ENCODE results near the gene ZNF3.
A peak's percentile ranks its signal among the peaks of the same experiment; 100 is the strongest.
"Not testable (repeated sequence)": the region's sequence is repeated elsewhere in the genome, so short reads cannot be mapped to it uniquely, and the experiment has no call there.

ZNF3 gene

DNA sequence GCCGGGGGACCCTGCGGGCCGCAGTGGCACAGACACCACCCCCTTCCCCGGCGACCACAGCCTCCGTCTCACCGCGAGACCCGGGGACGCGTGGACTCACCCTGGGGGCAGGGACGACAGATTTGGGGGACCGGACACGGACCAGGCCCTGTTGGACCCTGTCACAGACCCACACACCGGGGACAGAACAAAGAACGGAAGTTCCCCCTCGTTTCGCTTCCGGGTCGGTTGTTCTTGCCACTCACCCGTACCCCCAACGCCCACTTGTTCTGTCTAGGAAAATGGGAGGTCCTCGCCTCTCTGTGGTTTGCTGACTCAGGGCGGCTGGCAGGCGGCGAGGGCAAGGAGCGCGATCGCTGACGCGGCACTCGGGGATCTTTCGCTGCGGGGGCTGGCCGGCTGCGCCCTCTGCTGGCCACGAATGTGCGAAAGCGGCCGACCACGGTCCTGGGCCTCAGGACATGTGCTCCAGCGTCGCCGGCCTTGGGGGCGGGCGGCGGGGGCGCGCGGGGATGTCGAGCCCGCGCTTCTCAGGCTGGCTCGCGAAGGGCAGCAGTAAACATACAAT is at the start of gene ZNF3:
Gene ZNF3, minus strand, starts transcription at position 189 of the 568 bp plus-strand sequence. CDS start 4,366 bp downstream, outside the sequence.
- DNase-seq = peak; percentile 98

DNA sequence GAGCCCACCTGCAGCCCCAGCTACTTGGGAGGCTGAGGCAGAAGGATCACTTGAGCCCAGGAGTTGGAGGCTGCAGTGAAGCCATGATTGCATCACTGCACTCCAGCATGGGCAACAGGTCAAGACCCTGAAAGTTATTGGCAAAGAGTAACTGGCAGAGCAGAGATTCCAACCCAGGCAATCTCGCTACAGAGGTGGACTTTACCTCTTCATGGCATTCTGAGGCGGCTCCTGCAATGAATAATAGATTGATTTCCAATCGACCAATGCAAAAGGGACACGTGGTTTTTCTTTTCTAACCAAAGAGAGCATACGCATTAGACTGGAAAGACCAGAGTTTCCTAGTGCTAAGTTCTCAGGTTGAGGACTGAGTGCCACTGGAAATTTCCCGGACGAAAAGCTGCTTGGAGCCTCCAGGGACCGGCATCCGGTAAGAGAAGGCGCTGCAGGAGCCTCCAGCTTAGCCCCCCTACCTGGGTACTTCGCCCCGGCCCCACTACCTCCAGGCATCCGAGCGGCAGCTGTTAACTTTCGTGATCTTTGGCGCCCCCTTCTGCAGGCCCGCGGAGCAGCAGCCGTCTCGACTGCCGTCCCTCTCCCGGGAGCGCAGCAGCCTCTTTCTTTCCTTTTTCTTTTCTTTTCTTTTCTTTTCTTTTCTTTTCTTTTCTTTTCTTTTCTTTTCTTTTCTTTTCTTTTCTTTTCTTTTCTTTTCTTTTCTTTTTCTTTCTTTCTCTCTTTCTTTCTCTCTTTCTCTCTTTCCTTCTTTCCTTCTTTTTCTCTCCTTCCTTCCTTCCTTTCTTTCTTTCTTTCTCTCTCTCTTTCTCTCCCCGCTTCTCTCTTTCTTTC is 49.3 kb upstream of the ZNF3 start:
- DNase-seq = peak; percentile 79

DNA sequence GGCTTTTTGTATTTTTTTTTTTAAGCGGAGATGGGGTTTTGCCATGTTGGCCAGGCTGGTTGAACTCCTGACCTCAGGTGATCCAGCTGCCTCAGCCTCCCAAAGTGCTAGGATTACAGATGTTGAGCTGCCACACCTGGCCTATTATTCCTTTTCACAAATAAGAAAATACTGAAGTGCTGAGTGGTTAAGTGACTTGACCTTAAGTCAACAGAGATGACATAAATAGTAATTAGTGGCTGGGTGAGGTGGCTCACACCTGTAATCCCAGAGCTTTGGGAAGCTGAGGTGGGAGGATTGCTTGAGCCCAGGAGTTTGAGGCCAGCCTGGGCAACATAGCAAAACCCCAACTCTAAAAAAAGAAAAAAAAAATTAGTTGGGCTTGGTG is 48.7 kb upstream of the ZNF3 start:
- DNase-seq = not testable (repeated sequence)

DNA sequence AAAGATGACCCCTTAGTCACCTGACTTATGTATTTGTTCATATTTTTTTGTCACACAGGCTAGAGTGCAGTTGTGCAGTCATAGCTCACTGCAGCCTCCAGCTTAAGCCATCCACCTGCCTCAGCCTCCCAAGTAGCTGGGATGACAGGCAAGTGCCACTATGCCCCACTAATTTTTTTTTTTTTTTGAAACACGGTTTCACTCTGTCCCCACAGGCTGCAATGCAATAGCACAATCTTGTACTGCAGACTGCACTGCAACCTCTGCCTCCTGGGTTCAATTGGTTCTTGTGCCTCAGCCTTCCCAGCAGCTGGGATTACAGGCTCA is 47.1 kb upstream of the ZNF3 start:
- no peak for DNase-seq

DNA sequence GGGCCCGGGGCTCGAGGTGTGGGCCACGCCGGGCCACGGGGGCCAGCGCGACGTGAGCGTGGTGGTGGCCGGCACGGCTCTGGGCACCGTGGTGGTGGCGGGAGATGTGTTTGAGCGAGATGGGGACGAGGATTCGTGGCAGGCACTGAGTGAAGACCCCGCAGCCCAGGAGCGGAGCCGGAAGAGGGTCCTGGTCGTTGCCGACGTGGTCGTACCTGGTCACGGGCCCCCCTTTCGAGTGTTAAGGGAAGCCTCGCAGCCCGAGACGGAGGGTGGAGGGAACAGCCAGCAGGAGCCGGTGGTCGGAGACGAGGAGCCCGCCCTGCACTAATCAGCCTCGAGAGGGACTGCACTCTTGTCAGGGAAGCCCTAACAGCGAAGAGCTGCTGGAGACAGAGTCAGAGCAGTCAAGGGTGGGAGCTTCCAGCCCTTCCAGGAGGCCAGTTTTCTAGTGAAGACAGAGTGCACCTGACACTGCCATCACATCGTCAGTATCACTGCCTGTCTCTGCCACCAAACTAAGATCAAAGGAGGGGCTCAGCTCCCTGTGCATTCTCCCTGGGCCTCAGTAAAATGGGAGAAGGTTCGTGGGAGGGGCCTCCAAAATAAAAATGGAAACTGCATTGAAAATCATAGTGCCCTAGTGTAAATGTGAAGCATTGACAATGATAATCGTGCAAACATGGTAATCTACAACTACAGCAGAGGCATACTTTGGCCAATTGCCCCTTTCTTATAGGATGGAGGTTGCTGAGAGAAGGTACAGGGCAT is 46.5 kb upstream of the ZNF3 start:
- no peak for DNase-seq

DNA sequence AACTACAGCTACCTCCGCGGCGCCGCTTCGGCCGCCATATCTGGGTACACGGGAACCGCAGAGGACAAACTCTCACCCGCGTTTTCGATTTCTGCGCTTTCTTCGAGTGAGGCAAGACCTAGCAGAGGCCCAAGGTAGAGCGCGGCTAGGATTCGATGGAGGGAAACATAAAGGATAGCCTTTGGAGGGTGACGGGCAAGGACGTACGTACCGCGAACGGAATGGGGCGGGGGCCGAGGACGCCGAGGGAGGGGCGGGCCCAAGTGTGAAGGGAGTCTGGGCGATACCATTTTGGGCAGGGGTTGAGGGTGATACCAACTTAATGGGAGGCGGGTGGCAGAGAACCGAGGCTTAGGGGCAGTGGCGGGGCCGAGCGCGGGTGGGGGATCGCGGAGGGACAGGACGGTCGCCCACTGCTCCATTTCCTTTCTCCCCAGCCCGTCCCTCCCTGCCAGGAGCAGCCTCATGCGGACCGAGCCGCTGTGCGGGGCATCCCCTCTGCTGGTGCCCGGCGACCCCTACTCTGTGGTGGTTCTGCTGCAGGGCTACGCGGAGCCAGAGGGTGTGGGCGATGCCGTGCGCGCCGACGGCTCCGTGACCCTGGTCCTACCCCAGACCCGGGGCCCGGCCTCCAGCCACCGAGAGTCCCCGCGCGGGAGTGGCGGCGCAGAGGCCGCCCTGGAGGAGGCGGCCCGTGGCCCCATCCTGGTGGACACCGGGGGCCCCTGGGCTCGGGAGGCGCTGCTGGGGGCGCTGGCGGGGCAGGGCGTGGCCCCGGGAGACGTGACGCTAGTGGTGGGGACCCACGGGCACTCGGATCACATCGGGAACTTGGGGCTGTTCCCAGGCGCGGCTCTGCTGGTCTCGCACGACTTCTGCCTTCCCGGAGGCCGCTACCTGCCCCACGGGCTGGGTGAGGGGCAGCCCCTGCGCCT is 45.7 kb upstream of the ZNF3 start, which contains the start of gene MBLAC1:
Gene MBLAC1, plus strand, starts transcription at position 37 of the 935 bp plus-strand sequence. Its CDS starts 429 bp downstream, at position 466.
- DNase-seq = peak; percentile 85

DNA sequence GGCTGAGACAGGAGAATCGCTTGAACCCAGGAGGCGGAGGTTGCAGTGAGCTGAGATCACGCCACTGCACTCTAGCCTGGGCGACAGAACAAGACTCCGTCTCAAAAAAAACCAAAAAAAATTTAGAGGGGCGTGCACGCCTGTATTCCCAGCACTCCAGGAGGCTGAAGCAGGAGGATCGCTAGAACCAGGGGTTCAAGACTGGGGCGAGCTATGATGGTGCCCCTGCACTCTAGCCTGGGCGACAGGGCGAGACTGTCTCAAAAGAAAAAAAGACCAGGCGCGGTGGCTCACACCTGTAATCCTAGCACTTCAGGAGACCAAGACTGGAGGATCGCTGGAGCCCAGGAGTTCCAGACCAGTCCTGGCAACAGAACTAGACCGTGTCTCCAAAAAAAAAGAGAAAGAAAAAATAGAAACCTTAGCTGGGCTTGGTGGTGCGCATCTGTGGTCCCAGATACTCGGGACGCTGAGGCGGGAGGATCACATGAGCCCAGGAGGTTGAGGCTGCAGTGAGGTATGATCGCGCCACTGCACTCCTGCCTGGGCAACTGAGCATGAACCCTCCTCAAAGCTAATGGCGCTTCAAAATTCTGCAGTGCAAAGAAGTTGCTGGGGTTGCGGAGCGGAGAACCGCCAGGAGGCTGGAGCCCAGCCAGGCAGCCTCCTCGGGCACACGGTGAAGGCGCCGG is 44.9 kb upstream of the ZNF3 start:
- no peak for DNase-seq

DNA sequence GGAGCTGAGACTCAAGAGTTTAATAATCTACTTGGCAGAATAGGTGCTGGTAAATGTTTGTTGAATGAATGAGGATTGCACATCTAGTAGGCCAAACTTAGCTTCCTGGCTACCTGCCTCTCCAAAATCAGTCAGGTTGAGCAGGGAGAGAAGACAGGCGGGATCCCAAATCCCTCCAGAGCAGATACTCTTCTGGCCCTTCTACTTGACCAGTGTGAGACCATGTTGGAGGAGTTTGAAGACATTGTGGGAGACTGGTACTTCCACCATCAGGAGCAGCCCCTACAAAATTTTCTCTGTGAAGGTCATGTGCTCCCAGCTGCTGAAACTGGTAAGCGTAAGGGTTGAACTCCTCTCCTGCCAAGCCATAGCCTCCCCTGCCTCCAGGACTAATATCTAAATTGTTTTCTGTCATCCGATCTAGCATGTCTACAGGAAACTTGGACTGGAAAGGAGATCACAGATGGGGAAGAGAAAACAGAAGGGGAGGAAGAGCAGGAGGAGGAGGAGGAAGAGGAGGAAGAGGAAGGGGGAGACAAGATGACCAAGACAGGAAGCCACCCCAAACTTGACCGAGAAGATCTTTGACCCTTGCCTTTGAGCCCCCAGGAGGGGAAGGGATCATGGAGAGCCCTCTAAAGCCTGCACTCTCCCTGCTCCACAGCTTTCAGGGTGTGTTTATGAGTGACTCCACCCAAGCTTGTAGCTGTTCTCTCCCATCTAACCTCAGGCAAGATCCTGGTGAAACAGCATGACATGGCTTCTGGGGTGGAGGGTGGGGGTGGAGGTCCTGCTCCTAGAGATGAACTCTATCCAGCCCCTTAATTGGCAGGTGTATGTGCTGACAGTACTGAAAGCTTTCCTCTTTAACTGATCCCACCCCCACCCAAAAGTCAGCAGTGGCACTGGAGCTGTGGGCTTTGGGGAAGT is 43.0 kb upstream of the ZNF3 start:
- no peak for DNase-seq

DNA sequence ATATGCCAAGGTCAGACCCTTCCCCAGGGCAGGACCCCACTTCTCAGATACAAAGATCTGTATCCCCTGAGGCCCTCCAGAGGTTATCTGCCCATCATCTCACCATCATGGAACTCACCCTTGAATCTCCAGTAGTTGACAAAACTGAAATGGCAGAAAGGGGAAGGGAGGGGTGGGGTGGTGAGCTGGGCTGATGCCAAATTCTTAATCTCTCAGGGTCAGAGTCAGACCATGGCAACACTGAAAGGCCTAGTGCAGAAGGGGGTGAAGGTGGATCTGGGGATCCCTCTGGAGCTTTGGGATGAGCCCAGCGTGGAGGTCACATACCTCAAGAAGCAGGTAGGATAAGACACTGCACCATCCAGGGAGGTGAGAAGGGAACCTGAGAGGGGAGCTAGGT is 41.0 kb upstream of the ZNF3 start:
- DNase-seq = no peak

DNA sequence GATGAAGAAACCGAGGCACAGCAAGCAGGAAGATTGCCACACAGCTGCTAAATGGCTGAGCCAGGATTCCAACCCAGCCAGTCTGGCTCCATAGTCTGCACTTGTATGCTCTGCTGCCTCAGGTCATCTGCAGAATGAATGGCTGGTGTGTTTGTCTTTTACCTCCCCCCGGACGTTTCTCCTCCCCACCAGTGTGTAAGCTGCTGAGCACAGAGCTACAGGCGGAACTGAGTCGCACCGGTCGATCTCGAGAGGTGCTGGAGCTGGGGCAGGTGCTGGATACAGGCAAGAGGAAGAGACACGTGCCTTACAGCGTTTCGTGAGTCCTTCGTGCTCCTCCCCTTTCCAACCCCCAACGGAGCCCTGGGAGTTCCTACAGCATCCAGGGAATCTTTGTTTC is 40.5 kb upstream of the ZNF3 start:
- no peak for DNase-seq

DNA sequence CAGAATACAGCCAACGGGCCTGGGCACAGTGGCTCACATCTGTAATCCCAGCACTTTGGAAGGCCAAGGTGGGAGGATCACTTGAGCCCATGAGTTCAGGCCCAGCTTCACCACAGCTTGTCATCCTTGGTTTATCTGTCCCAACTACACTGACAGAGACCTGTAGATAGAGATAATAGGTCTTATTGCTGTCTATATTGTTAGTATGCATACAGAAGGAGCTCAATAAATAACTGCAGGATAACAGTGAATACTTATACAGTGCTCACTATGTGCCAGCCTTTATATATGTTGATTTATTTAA is 39.2 kb upstream of the ZNF3 start:
- no peak for DNase-seq

DNA sequence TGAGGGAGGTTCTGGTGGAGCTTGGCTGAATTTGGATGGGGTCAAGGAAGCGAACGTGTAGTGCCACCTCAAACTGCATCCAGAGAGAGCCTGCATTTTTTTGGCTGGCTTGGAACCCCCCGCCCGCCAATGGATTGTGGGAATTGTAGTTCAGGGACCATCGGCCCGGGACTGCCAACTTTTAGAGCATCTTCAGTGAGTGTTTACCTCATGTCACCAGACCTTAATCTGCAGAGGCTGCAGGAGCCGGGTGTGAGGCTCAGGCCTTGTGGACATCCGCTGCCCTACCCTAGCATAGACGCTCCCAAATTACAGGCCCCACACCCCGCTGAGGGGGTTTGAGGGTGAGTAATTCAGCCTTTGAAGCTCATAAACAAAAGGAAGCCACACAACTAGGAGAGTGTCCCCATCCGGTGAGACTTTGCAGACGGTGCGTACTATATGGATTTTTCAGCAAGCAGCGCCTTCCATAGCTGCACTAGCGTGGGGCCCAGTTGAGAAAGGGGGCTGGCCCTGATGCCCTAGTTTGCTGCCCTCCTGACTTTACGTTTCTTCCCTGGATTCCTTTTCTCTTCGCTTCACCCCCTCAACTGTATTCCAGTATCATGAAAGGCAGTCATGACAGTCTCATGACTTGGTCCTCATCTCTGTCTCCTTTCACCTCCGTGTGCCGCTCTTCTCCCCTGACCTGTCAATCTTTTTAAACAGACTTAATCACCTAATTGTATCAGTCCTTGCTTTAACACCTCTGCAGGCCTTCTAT is 38.6 kb upstream of the ZNF3 start:
- DNase-seq = peak; percentile 58

DNA sequence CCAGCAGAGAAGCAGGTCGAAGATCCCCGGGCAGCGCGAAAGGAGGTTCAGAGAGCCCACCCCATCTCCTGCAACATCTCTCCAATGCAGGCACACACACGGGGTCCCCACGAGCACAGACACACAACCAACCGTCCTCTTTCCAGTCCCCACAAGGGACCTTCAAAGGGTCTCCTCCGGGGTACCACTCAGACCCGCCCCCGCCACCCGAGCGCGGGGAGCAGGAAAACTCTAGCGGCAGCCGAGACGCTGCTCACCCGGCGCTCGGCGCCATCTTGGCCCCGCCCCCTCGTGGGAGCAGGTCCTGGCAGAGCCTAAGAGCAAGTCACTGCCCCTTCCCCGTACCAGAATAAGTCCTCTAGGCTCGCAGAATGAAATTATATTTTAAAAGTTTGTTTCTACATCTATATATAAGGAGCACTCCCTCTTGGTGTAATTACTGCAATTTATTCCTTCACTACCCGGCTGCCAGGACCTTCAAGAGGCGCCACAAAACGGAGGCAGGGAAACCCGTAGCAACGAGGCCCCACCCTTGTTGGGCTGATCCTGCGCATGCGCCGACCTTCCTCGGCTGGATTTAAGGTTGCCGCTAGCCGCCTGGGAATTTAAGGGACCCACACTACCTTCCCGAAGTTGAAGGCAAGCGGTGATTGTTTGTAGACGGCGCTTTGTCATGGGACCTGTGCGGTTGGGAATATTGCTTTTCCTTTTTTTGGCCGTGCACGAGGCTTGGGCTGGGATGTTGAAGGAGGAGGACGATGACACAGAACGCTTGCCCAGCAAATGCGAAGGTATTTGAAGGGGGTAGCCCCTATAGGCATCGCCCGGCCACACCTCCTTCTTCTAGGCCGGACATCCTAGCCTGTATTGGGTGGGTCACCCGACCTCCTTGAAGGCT is 37.8 kb upstream of the ZNF3 start, which contains the start of the genes CNPY4 and TAF6:
Gene CNPY4, plus strand, starts transcription at position 563 of the 898 bp plus-strand sequence. Its CDS starts 111 bp downstream, at position 674.
Gene TAF6, minus strand, starts transcription at position 287 of the 898 bp plus-strand sequence. CDS start 5,149 bp downstream, outside the sequence.
- peak; percentile 93 for DNase-seq

DNA sequence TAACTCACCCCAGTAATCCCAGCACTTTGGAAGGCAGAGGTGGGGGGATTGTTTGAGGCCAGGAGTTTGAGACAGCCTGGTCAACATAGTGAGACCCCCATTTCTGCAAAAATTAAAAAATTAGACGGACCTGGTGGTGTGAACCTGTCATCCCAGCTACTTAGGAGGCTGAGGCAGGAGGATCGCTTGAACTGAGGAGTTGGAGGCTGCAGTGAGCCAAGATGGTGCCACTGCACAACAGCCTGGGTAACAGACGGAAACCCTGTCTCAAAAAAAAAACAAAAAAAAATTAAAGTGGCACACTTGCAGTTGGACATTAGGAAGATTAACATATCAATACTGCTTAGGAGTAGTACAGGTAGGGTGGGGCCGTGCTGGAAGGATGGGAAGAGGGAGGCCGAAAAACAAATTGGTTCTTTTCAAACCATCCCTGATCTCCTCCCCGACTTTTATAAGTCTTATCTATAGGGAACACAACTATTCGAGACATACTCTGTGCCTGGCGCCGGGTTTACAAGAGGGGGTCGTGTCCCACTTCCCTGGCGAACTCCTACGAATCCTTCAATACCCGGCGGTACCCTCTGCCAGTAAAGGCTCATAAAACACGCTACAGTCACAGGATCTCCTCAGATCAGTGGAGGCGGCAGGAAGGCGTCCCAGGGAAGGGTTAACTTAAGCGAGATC is 37.0 kb upstream of the ZNF3 start:
- DNase-seq = no peak

DNA sequence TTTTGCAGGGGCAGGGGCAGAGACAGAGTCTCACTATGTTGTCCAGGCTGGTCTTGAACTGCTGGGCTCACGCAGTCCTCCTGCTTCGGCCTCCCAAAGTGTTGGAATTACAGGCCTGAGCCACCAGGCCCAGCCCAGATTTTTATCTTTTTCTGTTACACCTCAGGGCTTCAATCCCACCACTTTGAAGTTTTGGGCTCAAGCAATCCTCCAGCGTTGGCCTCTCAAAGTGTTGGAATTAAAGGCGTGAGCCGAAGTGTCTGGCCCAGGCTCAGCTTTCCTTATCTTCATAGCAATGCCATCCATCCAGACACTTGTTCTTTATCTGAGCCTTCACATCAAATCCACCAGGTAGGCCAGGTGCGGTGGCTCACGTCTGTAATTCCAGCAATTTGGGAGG is 33.5 kb upstream of the ZNF3 start:
- no peak for DNase-seq

DNA sequence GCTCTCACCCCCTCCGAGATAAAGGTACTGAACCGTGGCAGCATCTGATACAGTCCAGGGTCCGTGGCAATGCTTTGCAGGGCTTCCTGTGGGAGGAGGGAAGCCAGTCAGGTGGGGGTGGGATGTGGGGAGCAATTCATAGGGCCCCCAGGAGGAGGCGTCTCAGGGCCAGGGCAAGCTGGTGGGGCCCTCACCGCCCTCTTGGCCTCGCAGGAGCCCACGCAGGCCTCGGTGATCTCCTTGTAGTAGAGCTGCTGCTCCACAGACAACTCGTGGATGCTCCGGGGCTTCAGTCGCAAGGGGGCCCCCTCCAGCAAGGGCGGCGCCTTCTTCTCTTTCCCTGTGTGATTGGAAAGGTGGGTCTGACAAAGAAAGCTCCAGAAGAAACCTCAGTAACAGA is 30.4 kb upstream of the ZNF3 start:
- no peak for DNase-seq

DNA sequence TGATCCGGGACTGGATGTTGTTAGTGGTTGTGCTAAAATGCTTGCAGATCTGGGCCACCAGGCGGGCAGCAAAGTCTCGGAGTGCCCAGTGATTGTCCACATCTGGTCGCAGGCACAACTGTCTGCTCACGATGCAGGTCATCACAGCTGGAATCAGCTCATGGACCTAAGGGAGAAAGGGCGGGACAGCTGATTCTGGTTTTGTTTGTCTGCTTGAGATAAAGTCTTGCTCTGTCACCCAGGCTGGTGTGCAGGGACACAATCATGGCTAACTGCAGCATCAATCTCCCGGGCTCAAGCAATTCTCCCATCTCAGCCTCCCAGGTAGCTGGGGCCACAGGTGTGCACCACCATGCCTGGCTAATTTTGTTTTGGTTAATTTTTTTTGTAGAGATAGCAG is 29.6 kb upstream of the ZNF3 start:
- DNase-seq = no peak

DNA sequence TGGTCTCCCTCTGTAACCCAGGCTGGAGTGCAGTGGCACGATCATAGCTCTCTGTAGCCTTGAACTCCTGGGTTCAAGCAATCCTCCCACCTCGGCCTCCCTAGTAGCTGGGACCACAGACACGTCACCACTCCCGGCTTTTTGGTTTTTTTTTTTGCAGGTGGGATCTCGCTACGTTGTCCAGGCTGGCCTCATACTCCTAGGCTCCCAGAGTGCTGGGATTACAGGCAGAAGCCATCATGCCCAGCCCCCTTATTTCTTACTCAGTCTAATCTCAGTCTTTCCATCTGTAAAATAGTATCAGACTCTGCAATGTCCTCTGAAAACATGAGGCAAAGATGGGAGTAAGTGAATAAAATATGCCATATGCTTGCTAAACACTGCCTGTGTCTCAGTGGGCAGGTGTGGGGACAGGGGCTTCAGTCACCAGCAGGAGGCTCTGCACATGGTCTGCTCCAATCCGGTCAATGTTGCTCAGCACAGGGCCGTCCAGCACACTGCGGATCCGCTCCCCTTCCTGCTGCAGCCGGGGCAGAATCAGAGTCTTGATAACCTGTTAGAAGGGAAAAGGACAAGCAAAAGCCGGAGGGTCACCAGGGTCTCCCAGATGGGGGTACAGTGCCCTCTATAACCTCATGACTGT is 28.1 kb upstream of the ZNF3 start:
- no peak for DNase-seq

All from CD4-positive, alpha-beta T cell treated with Interferon gamma for 1 hour (primary cell).